ENCODE data around the gene MAPKBP1.

MAPKBP1 gene

GRCh38 chr15:41801850-41802455, 27.7 kb downstream of the MAPKBP1 start:
- TF ChIP-seq CTCF (IDR thresholded peaks at IDR 0.05; ENCODE audit: low read depth, low read length): no peak
- DNase-seq (ENCODE audit: extremely low read depth, low read depth): no peak

- DNase-seq (ENCODE audit: extremely low read depth, low read depth): no peak
- no peak for TF ChIP-seq CTCF (IDR thresholded peaks at IDR 0.05; ENCODE audit: low read depth, low read length)
Observed at GRCh38 chr15:41804361-41804760, 30.1 kb downstream of the MAPKBP1 start.

DNA sequence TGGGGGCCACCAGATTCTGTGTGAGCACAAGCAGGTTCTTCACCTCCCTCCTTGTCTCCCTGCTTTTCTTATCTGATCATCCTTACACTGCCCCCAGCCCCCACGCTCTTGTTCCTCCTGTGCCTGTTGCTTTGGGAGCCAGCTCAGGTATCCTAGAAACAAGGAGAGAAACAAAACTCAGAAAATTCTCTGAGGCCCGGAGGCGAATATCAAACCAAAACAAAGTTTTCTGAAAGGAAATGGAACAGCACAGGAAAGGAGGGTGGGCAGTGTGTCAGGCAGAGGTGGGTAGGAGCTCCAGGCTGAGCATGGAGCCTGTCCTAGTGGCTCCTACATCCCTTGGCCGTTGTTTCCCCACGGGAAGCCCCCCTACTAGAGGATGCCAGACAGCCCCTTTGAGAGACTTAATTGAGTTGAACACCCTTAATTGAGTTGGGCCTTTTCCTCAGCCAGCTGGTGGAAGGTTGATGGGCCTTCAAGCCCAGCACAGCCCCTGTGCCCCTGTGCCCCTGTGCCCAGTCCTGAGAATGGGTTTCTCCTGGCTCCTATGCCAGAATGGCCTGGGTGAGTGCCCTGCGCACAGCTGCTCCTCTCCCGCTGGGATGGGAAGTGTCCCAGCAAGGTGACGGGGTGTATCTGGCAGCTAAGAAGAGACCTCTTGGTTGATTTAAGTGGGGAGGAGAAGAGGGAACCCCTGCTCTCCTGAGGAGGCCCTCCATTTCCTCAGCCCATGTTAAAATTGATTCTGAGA, 30.8 kb downstream of the MAPKBP1 start:
- no peak for TF ChIP-seq CTCF (IDR thresholded peaks at IDR 0.05; ENCODE audit: low read depth, low read length)
- no peak for DNase-seq (ENCODE audit: extremely low read depth, low read depth)

DNA sequence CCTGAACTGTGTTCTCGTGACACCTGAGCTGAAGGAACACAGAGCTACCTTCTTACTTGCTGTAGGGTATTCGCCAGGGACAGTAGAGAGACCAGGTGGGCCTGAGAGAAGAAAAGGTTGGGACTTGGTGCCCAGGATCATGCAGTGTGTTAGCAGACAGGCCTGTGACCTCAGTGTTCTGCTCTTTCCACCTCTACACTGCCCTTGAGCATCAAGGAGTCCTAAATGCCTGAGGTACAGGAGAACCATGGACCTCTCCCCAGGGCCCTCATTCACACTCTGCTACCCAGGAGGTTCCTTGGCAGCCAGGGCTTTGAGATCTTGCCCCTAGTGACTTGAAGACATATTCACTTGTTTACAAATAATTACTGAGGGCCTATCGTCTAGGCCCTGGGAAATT, 31.4 kb downstream of the MAPKBP1 start:
- TF ChIP-seq CTCF (IDR thresholded peaks at IDR 0.05; ENCODE audit: low read depth, low read length): no peak
- no peak for DNase-seq (ENCODE audit: extremely low read depth, low read depth)

DNA sequence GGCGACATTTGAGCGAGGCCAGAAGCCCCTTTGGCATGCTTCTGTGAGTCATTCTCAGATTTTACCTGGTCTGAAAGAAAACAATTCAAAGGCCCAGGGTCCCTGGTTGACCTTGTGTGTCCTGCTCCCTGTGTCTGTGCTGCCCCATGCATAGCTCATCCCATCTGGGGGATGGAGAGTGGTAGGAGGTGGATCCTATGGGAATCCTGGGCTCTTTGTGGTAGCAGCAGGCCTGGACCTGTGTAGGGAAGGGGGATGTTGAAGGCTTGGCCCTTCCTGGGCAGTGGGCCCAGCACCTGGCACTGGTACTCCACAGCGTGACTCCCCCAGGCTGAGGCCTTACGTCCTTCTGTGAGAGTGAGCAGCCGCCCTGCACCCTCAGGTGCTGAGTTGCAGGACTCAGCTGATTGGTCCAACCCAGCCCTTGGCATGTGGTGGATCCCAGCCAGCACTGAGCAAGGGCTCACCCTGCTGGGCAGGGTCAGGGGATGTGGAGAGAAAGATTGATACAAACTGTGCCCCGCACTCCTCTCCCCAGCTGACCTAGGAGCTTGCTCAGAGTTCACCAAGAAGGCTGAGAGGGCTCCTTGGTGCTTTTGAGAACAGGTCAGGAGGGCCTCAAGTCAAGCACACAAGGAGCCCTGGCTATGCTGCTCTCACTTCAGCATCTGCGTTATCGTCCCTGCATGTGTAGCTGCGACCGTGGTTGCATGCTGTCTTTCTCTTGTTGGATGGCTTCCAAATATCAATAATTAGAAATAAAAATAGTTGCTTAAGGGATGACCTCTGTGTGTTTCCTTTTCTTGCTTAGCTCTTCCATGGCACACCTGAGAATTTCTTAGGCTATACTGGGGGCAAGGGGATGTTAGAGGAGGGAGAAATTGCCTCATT, 32.3 kb downstream of the MAPKBP1 start:
- DNase-seq (ENCODE audit: extremely low read depth, low read depth): no peak
- no peak for TF ChIP-seq CTCF (IDR thresholded peaks at IDR 0.05; ENCODE audit: low read depth, low read length)

DNA sequence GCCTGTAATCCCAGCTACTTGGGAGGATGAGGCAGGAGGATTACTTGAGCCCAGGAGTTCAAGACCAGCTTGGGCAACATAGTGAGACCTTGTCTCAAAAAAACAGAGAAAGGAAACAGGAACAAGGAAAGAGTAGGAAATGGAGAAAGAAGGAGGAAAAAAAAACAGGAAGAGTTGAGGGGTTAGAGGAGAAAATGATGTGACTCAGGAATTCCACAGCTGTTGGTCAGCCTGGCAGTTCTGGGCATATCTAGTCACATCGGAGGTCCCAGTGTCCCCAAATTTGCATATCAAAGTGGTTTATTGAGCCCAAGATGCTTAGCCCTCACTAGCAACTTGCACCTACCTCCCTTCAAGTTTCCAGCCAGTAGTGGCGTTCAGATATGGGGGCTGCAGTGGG, 34.8 kb downstream of the MAPKBP1 start:
- no peak for DNase-seq (ENCODE audit: extremely low read depth, low read depth)
- no peak for TF ChIP-seq CTCF (IDR thresholded peaks at IDR 0.05; ENCODE audit: low read depth, low read length)
